Mesothelial cell of epicardium (in vitro differentiated cells): Measurements from ENCODE around the gene SERPINE1. TPM values are rescaled to one million over a fixed set of nuclear protein-coding genes. Genes with fewer than 3 reads are reported as not detected.
"Not testable (repeated sequence)": the region's sequence is repeated elsewhere in the genome, so short reads cannot be mapped to it uniquely, and the experiment has no call there.

ENCODE experiments used
- DNase-seq, 2 experiments: peaks; one replicate each; pipeline ENCODE4 v3.0.0; 2021; ENCODE audit warnings: low spot score in 2 of 2; ENCODE audit not compliant: unreplicated experiment in 2 of 2
- H3K27ac Mint-ChIP-seq: 2 replicates; pipeline ENCODE4 v1.8.0; 2021; ENCODE audit warnings: mixed read lengths
- H3K27me3 Mint-ChIP-seq: 2 replicates; pipeline ENCODE4 v1.8.0; 2021; ENCODE audit warnings: low read depth, mixed read lengths
- H3K36me3 Mint-ChIP-seq: 2 replicates; pipeline ENCODE4 v1.8.0; 2021; ENCODE audit warnings: mixed read lengths
- H3K4me1 Mint-ChIP-seq: 2 replicates; pipeline ENCODE4 v1.8.0; 2021; ENCODE audit warnings: mixed read lengths
- H3K4me3 Mint-ChIP-seq: 2 replicates; pipeline ENCODE4 v1.8.0; 2021; ENCODE audit warnings: mild to moderate bottlenecking, moderate library complexity, mixed read lengths
- H3K9me3 Mint-ChIP-seq: 2 replicates; pipeline ENCODE4 v1.8.0; 2021; ENCODE audit warnings: mixed read lengths
- CTCF ChIP-seq: fragments of 200-600 bp; sonication (generic); IDR thresholded peaks from one replicate; pipeline ENCODE4 v1.5.0; 2021; ENCODE audit warnings: antibody characterized with exemption; ENCODE audit not compliant: unreplicated experiment
- total RNA-seq: library from RNA; stranded (reverse); gene quantifications from 3 replicates; pipeline ENCODE4 v1.2.1, GENCODE V29; 2021

Gene SERPINE1
- total RNA-seq, 1 donor from 2014 or later, result 11.4 TPM

DNA sequence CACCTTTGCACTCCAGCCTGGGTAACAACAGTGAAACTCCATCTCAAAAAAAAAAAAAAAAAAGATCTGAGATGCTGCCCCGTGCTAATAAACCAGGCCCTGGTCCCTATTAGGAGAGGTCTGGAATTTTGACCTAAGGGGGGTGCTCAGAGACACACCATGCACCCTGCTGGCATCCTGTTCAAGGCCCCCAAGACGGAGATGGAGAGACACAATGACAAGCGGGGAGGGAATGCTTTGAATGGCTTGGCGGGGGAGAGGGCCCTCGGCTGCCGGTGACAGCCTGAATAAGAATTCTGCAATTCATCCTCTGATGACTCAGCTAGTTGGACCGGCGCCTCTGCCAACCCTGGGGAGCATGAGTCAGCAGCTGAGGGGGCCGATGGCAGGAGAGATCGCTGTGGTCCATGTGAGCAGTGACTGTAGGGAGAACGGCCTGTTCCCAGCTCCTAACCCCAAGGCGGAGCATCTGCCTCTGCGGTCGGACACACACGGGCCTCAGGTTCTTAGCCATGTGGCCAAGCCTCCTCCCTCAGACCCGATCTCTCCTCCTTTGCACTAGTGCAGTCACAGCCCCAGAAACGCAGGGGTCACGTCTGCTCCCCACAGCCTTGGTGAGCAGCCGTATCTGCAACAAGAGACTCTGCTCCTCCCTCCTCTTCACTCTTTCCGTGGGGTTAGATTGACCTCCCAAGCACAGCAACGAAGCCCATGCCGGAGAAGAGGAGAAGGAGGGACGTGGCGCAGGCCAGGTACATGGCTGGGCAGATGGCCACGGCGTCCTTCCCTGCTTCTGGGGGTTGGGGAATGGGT is 26.7 kb upstream of the SERPINE1 start:
- no peaks in the 10 kb centered on the region for H3K36me3 Mint-ChIP-seq
- peaks cover 12% of the 10 kb centered on the region for H3K4me1 Mint-ChIP-seq
- no peak for TF ChIP-seq CTCF
- H3K27ac Mint-ChIP-seq, result peak overlapping the region; percentile 79
- DNase-seq, result peak; percentile 51 to 71
- no peaks in the 10 kb centered on the region for H3K9me3 Mint-ChIP-seq
- H3K27me3 Mint-ChIP-seq, result no peaks in the 10 kb centered on the region
- peak overlapping the region; percentile 11 for H3K4me3 Mint-ChIP-seq

GRCh38 chr7:101100858-101101847 is 25.8 kb upstream of the SERPINE1 start:
- DNase-seq, result no peak
- Mint-ChIP-seq H3K4me1 (peaks cover 12% of the 10 kb centered on the region), H3K36me3 (no peaks in the 10 kb centered on the region), H3K4me3 (no peak overlapping the region), H3K27ac (no peak overlapping the region), H3K27me3 (no peaks in the 10 kb centered on the region), H3K9me3 (no peaks in the 10 kb centered on the region)
- TF ChIP-seq CTCF, result no peak

- H3K36me3 Mint-ChIP-seq, result no peaks in the 10 kb centered on the region
- no peaks in the 10 kb centered on the region for H3K9me3 Mint-ChIP-seq
- TF ChIP-seq CTCF, result no peak
- H3K27me3 Mint-ChIP-seq, result no peaks in the 10 kb centered on the region
- no peak for DNase-seq
- H3K4me1 Mint-ChIP-seq, result peaks cover 12% of the 10 kb centered on the region
- no peak overlapping the region for H3K4me3 Mint-ChIP-seq
- no peak overlapping the region for H3K27ac Mint-ChIP-seq
These were observed 24.9 kb upstream of the SERPINE1 start for GRCh38 chr7:101102026-101102425.

DNA sequence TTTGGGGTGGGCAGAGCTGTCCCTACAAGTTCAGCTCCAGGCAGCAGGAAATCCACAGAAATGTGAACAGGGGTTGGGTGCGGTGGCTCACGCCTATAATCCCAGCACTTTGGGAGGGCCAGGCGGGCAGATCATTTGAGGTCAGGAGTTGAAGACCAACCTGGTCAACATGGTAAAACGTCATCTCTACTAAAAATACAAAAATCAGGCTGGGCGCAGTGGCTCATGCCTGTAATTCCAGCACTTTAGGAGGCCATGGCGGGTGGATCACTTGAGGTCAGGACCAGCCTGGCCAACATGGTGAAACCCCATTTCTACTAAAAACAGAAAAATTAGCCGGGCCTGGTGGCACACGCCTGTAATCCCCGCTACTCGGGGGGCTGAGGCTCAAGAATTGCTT is 23.2 kb upstream of the SERPINE1 start:
- H3K27me3 Mint-ChIP-seq, H3K27ac Mint-ChIP-seq, H3K36me3 Mint-ChIP-seq, DNase-seq, H3K9me3 Mint-ChIP-seq, H3K4me3 Mint-ChIP-seq: not testable (repeated sequence)
- H3K4me1 Mint-ChIP-seq, result peaks cover 12% of the 10 kb centered on the region

- peaks cover 12% of the 10 kb centered on the region for H3K4me1 Mint-ChIP-seq
- no peaks in the 10 kb centered on the region for H3K9me3 Mint-ChIP-seq
- H3K27ac Mint-ChIP-seq, result no peak overlapping the region
- H3K4me3 Mint-ChIP-seq, result no peak overlapping the region
- no peak for TF ChIP-seq CTCF
- H3K36me3 Mint-ChIP-seq, result no peaks in the 10 kb centered on the region
- no peaks in the 10 kb centered on the region for H3K27me3 Mint-ChIP-seq
- no peak for DNase-seq
These were observed 22.7 kb upstream of the SERPINE1 start for GRCh38 chr7:101104193-101104713.
